ENCODE data around the gene DNM2. TPM values are rescaled to one million over a fixed set of nuclear protein-coding genes. Genes with fewer than 3 reads are reported as not detected.

The DNM2 gene
- total and polyA plus RNA-seq, 8 donors, result 77.8 to 541 (median 277) TPM

DNA sequence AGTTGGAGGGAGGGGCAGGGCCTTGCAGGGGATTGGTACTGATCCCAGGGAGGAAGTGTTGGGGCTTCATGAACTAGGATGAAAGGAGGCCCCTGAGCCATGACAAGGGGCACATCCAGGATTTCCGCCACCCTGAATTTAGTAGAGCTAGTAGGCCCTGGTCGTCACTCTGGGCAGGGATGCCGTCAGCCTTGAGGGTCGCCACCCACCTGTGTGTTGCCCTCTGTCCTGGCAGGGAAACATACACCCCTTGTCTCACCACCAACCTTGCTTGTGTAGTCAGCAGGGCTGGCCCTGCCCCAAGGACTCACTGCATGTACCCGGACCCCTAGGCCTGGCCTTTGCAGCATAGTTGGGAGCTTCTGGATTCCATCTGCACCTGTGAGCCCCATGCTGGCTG, 26.0 kb upstream of the DNM2 start:
- Histone ChIP-seq H3K27ac (no peak overlapping the region), H3K4me3 (no peak overlapping the region), H3K27me3 (no peaks in the 10 kb centered on the region), H3K9me3 (no peaks in the 10 kb centered on the region), H3K4me1 (peaks cover 12 to 24% (median 16%) of the 10 kb centered on the region in 4 donors), H3K36me3 (peaks cover 41 to 64% (median 61%) of the 10 kb centered on the region in 4 donors)
- TF ChIP-seq POLR2A (IDR thresholded peaks at IDR 0.05), result no peak
- TF ChIP-seq POLR2AphosphoS5 (IDR thresholded peaks at IDR 0.05), result no peak
- TF ChIP-seq, protein P1, sequence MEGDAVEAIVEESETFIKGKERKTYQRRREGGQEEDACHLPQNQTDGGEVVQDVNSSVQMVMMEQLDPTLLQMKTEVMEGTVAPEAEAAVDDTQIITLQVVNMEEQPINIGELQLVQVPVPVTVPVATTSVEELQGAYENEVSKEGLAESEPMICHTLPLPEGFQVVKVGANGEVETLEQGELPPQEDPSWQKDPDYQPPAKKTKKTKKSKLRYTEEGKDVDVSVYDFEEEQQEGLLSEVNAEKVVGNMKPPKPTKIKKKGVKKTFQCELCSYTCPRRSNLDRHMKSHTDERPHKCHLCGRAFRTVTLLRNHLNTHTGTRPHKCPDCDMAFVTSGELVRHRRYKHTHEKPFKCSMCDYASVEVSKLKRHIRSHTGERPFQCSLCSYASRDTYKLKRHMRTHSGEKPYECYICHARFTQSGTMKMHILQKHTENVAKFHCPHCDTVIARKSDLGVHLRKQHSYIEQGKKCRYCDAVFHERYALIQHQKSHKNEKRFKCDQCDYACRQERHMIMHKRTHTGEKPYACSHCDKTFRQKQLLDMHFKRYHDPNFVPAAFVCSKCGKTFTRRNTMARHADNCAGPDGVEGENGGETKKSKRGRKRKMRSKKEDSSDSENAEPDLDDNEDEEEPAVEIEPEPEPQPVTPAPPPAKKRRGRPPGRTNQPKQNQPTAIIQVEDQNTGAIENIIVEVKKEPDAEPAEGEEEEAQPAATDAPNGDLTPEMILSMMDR (IDR thresholded peaks at IDR 0.05), result no peak
- TF ChIP-seq EP300 (IDR thresholded peaks at IDR 0.05), result no peak
- 73 to 93% (median 87%) methylated on average over 2 to 5 of the region's 5 CpGs for WGBS, 5 donors
- DNase-seq, result no peak
- intact Hi-C loops (cut with DNase I; ENCODE audit: low total_unique reads), result no loop called here

GRCh38 chr19:10692673-10693264, 25.1 kb upstream of the DNM2 start:
- Histone ChIP-seq H3K9me3 (no peaks in the 10 kb centered on the region), H3K27me3 (no peaks in the 10 kb centered on the region), H3K4me3 (no peak overlapping the region), H3K4me1 (peaks cover 12 to 24% (median 16%) of the 10 kb centered on the region in 4 donors), H3K36me3 (peaks cover 32 to 55% (median 52%) of the 10 kb centered on the region in 4 donors), H3K27ac (no peak overlapping the region)
- intact Hi-C loops (cut with DNase I; ENCODE audit: low total_unique reads), result no loop called here
- TF ChIP-seq POLR2A (IDR thresholded peaks at IDR 0.05) (no peak), POLR2AphosphoS5 (IDR thresholded peaks at IDR 0.05) (no peak), EP300 (IDR thresholded peaks at IDR 0.05) (no peak)
- TF ChIP-seq, protein P1 (IDR thresholded peaks at IDR 0.05), result no peak
- WGBS, 5 donors, result 77 to 93% (median 89%) methylated on average over 5 of the region's 5 CpGs
- DNase-seq, result no peak

DNA sequence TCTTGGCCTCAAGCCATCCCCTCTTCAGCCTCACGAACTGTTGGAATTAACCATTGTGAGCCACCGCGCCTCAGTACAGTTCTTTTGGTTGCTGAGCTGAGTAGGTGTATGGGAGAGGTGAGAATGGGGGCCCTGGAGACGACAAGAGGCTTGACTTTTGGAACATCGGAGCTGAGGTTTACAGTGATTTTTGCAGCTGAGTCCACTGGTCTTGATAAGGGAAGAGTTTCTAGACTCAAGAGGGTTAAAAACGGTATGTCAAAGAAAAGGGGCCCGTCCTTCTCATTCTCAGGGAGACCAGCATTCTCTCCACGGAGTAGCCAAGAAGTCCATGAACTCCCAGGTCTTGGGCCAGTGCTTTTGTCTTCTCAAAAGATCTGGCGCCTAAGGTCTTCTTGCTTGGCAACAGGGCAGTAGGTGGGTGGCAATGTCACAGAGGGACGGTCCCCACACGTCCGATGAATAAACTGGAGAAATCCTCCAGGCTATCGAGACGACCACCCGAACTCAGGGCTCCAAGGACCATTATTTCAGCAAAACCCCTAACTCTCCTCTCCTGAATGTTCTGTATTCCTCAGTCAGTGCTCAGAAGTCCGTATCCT, 23.1 kb upstream of the DNM2 start:
- Histone ChIP-seq H3K4me3 (peak overlapping the region in 2 of 4 donors; percentile 35 to 37), H3K9me3 (no peaks in the 10 kb centered on the region), H3K4me1 (peaks cover 12 to 24% (median 16%) of the 10 kb centered on the region in 4 donors), H3K36me3 (peaks cover 12 to 34% (median 31%) of the 10 kb centered on the region in 4 donors), H3K27me3 (no peaks in the 10 kb centered on the region), H3K27ac (no peak overlapping the region)
- intact Hi-C loops (cut with DNase I; ENCODE audit: low total_unique reads), result no loop called here
- 41 to 47% (median 44%) methylated on average over 16 of the region's 16 CpGs for WGBS, 5 donors
- no peak for DNase-seq
- no peak for TF ChIP-seq POLR2AphosphoS5 (IDR thresholded peaks at IDR 0.05)
- no peak for TF ChIP-seq EP300 (IDR thresholded peaks at IDR 0.05)
- TF ChIP-seq, protein P1 (IDR thresholded peaks at IDR 0.05), result no peak
- no peak for TF ChIP-seq POLR2A (IDR thresholded peaks at IDR 0.05)

DNA sequence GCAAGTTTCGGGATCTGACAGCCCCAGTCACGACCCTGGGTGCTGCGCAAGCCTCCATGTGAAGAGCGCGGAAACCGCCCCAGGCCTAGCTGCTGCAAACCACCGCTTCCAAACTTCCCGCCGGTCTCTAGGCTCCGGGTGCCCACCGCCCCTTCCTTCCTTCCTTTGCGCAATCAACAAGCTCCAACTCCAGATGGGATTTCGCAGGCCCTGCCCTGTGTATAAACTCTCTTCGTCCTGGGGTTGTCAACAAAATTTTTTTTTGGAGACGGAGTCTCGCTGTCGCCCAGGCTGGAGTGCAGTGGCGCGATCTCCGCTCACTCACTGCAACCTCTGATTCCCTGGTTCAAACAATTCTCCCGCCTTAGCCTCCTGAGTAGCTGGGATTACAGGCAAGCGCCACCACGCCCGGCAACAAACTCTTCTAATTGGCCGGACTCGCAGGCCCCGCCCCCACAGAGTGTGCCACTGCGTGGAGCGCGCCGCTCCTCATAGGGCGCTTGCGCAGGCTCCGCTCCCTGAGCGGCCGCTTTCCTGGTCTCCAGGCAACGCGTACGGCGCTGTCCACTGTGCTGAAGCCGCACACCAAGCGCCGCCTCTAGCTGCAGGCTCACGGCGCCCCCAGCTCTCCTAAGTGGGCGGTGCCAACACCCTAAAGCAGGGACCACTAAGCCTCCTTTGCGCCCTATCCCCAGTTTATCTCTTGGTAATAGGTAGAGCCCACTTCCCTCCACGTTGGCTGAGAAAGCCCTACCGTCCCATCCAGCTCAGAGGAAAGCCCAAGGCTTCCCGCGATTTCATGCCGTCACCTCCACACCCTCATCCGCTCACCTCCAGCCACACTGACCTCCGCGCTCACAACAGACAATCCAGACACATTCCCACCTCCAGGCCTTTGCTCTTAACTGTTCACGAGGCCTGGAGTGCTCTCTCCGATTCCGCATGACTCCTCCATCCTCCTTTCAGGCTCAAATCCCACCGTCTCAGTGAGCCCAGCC, 22.2 kb upstream of the DNM2 start:
- no peak for TF ChIP-seq EP300 (IDR thresholded peaks at IDR 0.05)
- peak in 2 of 3 donors; percentile 41 to 72 for TF ChIP-seq POLR2AphosphoS5 (IDR thresholded peaks at IDR 0.05)
- 10 to 24% (median 11%) methylated on average over 36 to 59 of the region's 59 CpGs for WGBS, 5 donors

More for the DNA sequence above, 22.2 kb upstream of the DNM2 start:
- no peaks in the 10 kb centered on the region for H3K27me3 ChIP-seq
- DNase-seq, result peak; percentile 95 to 98
- peak overlapping the region; percentile 5 to 37 (median 26) for H3K4me3 ChIP-seq
- H3K9me3 ChIP-seq, result no peaks in the 10 kb centered on the region
- H3K36me3 ChIP-seq, result peaks cover 8 to 26% (median 22%) of the 10 kb centered on the region in 4 donors
- intact Hi-C loops (cut with DNase I; ENCODE audit: low total_unique reads), result no loop called here
- H3K4me1 ChIP-seq, result peaks cover 12 to 23% (median 20%) of the 10 kb centered on the region in 4 donors
- no peak overlapping the region for H3K27ac ChIP-seq
